DOHH2 (cell line): ENCODE results near the gene CXXC5.

Experiments used
- EZH2phosphoT487 ChIP-seq: fragments of 200-600 bp; sonication (generic); IDR thresholded peaks from 2 replicates; pipeline ENCODE4 v1.6.1; 2017; ENCODE audit warnings: borderline replicate concordance, mild to moderate bottlenecking, antibody characterized with exemption, low read length, moderate library complexity, mixed read lengths
- TF ChIP-seq, protein P1 (sequence below): fragments of 200-600 bp; sonication (generic); IDR thresholded peaks from one replicate; pipeline ENCODE4 v1.5.1; 2014; ENCODE audit warnings: antibody characterized with exemption, mild to moderate bottlenecking, low read depth, low read length; ENCODE audit not compliant: poor library complexity, severe bottlenecking

DNA sequence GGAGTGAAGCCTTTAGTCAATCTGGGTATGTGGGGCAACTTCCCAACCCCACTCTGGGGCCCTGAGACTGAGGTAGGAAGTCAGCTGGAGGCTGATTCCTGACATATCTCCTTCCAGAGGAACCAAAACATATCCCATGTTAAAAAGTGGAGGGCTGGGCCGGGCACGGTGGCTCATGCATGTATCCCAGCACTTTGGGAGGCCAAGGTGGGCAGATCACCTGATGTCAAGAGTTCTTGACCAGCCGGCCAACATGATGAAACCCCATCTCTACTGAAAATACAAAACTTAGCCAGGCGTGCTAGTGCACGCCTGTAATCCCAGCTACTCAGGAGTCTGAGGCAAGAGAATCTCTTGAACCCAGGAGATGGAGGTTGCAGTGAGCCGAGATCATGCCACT is 44.0 kb downstream of the CXXC5 start:
- no peak for TF ChIP-seq EZH2phosphoT487
- TF ChIP-seq, protein P1, sequence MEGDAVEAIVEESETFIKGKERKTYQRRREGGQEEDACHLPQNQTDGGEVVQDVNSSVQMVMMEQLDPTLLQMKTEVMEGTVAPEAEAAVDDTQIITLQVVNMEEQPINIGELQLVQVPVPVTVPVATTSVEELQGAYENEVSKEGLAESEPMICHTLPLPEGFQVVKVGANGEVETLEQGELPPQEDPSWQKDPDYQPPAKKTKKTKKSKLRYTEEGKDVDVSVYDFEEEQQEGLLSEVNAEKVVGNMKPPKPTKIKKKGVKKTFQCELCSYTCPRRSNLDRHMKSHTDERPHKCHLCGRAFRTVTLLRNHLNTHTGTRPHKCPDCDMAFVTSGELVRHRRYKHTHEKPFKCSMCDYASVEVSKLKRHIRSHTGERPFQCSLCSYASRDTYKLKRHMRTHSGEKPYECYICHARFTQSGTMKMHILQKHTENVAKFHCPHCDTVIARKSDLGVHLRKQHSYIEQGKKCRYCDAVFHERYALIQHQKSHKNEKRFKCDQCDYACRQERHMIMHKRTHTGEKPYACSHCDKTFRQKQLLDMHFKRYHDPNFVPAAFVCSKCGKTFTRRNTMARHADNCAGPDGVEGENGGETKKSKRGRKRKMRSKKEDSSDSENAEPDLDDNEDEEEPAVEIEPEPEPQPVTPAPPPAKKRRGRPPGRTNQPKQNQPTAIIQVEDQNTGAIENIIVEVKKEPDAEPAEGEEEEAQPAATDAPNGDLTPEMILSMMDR, result no peak
